GM18868 (cell line): ENCODE measurements around the gene SYTL2.
"Not testable (repeated sequence)": the region's sequence is repeated elsewhere in the genome, so short reads cannot be mapped to it uniquely, and the experiment has no call there.

Source experiments
- ATAC-seq: cut with Tn5 transposase; IDR thresholded peaks from one replicate; pipeline ENCODE4 v1.9.1; 2021; ENCODE audit warnings: mild to moderate bottlenecking, moderate library complexity; ENCODE audit not compliant: unreplicated experiment

SYTL2 gene

GRCh38 chr11:85661972-85662664 lies 148.8 kb downstream of the SYTL2 start:
- no peak for ATAC-seq

- ATAC-seq, result no peak
These were observed 152.8 kb downstream of the SYTL2 start for GRCh38 chr11:85658180-85658579.

GRCh38 chr11:85656777-85657176 lies 154.2 kb downstream of the SYTL2 start:
- no peak for ATAC-seq

GRCh38 chr11:85654343-85654742 lies 156.6 kb downstream of the SYTL2 start:
- ATAC-seq, result not testable (repeated sequence)

GRCh38 chr11:85652786-85653447 lies 158.0 kb downstream of the SYTL2 start:
- no peak for ATAC-seq

- ATAC-seq, result no peak
These were observed 159.8 kb downstream of the SYTL2 start for GRCh38 chr11:85651118-85651517.

- peak; percentile 99 for ATAC-seq
These were observed 163.2 kb downstream of the SYTL2 start, which contains the start of gene TMEM126A for GRCh38 chr11:85647604-85648299. TSS of gene TMEM126A (plus strand) at chr11:85647967. CDS start at chr11:85650256, 2,289 bp downstream.

- peak; percentile 10 for ATAC-seq
These were observed 163.9 kb downstream of the SYTL2 start for GRCh38 chr11:85647078-85647477.
